CD8-positive, alpha-beta memory T cell (primary cell): ENCODE data around the gene CA6. TPM values are rescaled to one million over a fixed set of nuclear protein-coding genes. Genes with fewer than 3 reads are reported as not detected.

Experiments used
- CTCF ChIA-PET: fragments of 350-600 bp; sonication (Branson Sonifier 250); formaldehyde crosslinking; loops from one replicate; lab custom pipeline; 2021; ENCODE audit warnings: antibody characterized with exemption; lab: Charles Lee
- POLR2A ChIA-PET: fragments of 350-600 bp; sonication (Branson Sonifier 250); formaldehyde crosslinking; loops from one replicate; lab custom pipeline; 2021; ENCODE audit warnings: antibody characterized with exemption; lab: Charles Lee
- DNase-seq, 5 donors: peaks; one replicate each; pipeline versions ENCODE4 v3.0.0 to v3.0.0-alpha.2; 2020 to 2022; ENCODE audit warnings: mixed read lengths in 1 of 5
- H3K27ac ChIP-seq: one replicate; pipeline ENCODE4 v1.7.0; 2013; ENCODE audit warnings: low read depth, mild to moderate bottlenecking, low read length, moderate library complexity
- H3K27me3 ChIP-seq: 2 replicates; pipeline ENCODE4 v1.7.0; 2013; ENCODE audit warnings: low read length, mild to moderate bottlenecking; ENCODE audit not compliant: insufficient read depth, poor library complexity, severe bottlenecking
- H3K36me3 ChIP-seq: 2 replicates; pipeline ENCODE4 v1.7.0; 2013; ENCODE audit warnings: mild to moderate bottlenecking, low read length, moderate library complexity; ENCODE audit not compliant: insufficient read depth
- H3K4me1 ChIP-seq: 2 replicates; pipeline ENCODE4 v1.7.0; 2013; ENCODE audit warnings: mild to moderate bottlenecking, low read length, moderate library complexity; ENCODE audit not compliant: insufficient read depth
- H3K4me3 ChIP-seq: 2 replicates; pipeline ENCODE4 v1.7.0; 2013; ENCODE audit warnings: mild to moderate bottlenecking, low read length
- H3K9me3 ChIP-seq: 2 replicates; pipeline ENCODE4 v1.7.0; 2013; ENCODE audit warnings: mild to moderate bottlenecking, low read length
- H3K27ac Mint-ChIP-seq, 8 donors: one replicate each; pipeline ENCODE4 v1.8.0; 2020 to 2021; ENCODE audit warnings: mixed read lengths in 8 of 8, mild to moderate bottlenecking in 6 of 8, inconsistent platforms in 3 of 8, moderate library complexity in 3 of 8
- H3K27me3 Mint-ChIP-seq, 2 donors: one replicate each; pipeline ENCODE4 v1.8.0; 2020 to 2021; ENCODE audit warnings: mixed read lengths in 2 of 2, mild to moderate bottlenecking in 1 of 2, moderate library complexity in 1 of 2
- H3K36me3 Mint-ChIP-seq, 3 donors: one replicate each; pipeline ENCODE4 v1.8.0; 2020 to 2021; ENCODE audit warnings: mixed read lengths in 3 of 3, inconsistent platforms in 1 of 3, mild to moderate bottlenecking in 1 of 3
- H3K4me1 Mint-ChIP-seq, 3 donors: one replicate each; pipeline ENCODE4 v1.8.0; 2020 to 2021; ENCODE audit warnings: mixed read lengths in 3 of 3, inconsistent platforms in 1 of 3, mild to moderate bottlenecking in 1 of 3
- H3K4me3 Mint-ChIP-seq, 7 donors: one replicate each; pipeline ENCODE4 v1.8.0; 2020 to 2021; ENCODE audit warnings: mixed read lengths in 7 of 7, mild to moderate bottlenecking in 6 of 7, moderate library complexity in 4 of 7, inconsistent platforms in 2 of 7
- H3K9me3 Mint-ChIP-seq, 5 donors: one replicate each; pipeline ENCODE4 v1.8.0; 2020 to 2022; ENCODE audit warnings: mixed read lengths in 5 of 5, mild to moderate bottlenecking in 3 of 5, moderate library complexity in 2 of 5, inconsistent platforms in 1 of 5
- polyA plus RNA-seq: library from polyadenylated mRNA; unstranded; fragments of 300-500 nt; fragmentation: Illumina TruSeq; gene quantifications from one replicate; pipeline ENCODE4 v1.2.3, GENCODE V29; 2021
- total RNA-seq, 2 experiments: library from RNA; stranded (reverse); gene quantifications; one replicate each; pipeline ENCODE4 v1.2.3, GENCODE V29; 2021

CA6 gene
- total and polyA plus RNA-seq, 3 experiments from 2014 or later = 1.2 to 3.7 (median 1.4) TPM

GRCh38 chr1:8943498-8944405 lies 1.9 kb upstream of the CA6 start:
- CTCF ChIA-PET = interaction anchor here (1.4 to 2.1 kb wide), 3 partner anchors 15 to 61 kb away, joined by 3 to 5 read pairs (median 5); no protein-coding TSS in a partner anchor
- no peak overlapping the region for H3K27ac ChIP-seq
- Mint-ChIP-seq H3K27ac (peak overlapping the region in 2 of 8 donors; percentile 23 to 94), H3K4me1 (peaks cover 40 to 81% (median 63%) of the 10 kb centered on the region in 3 donors), H3K36me3 (peaks cover 0 to 2% (median 0%) of the 10 kb centered on the region in 3 donors), H3K9me3 (no peaks in the 10 kb centered on the region), H3K27me3 (peaks cover 0 to 4% of the 10 kb centered on the region in 2 donors), H3K4me3 (no peak overlapping the region)
- peaks cover 78% of the 10 kb centered on the region for H3K4me1 ChIP-seq
- no peak overlapping the region for H3K4me3 ChIP-seq
- H3K9me3 ChIP-seq = no peaks in the 10 kb centered on the region
- H3K27me3 ChIP-seq = no peaks in the 10 kb centered on the region
- POLR2A ChIA-PET = no interaction called here
- no peaks in the 10 kb centered on the region for H3K36me3 ChIP-seq
- DNase-seq = no peak

DNA sequence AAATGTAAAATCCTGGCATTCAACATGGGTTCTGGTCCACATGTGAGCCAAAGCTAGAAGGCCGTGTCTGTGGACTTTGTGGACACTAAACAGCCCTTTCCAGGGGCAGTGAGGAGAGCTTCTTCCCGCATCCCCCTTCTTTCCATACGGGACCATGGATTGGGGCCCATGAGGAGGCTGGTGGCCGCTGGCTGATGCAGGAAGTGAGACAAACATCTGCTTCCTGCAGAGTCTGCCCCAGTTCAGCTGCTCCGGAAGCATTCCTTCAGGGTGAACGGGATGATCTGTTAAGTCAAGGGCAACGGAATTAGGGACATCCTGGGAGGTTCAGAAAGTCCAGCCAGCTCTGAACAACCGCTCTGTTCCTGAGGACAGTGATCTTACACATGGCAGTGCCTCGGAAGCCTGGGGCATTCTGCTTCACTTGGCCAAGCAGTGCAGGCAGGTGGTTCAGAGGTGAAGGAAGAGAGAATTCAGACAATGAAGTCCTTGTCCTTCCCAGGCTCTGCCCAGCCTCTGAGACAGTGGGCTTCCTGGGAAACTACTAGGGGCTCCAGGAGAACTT lies 1.5 kb downstream of the CA6 start:
- H3K4me3 Mint-ChIP-seq = peak overlapping the region in 6 of 7 donors; percentile 25 to 50 (median 36)
- H3K4me1 ChIP-seq = peaks cover 58% of the 10 kb centered on the region
- POLR2A ChIA-PET = interaction anchor here (1.2 kb wide), 1 partner anchor 16 kb away, joined by 3 read pairs; no protein-coding TSS in a partner anchor

GRCh38 chr1:8950309-8950708 lies 4.6 kb downstream of the CA6 start:
- no peak overlapping the region for H3K27ac ChIP-seq
- Mint-ChIP-seq H3K4me1 (peaks cover 28 to 43% (median 34%) of the 10 kb centered on the region in 3 donors), H3K4me3 (peak overlapping the region in 2 of 7 donors; percentile 6 to 38), H3K36me3 (no peaks in the 10 kb centered on the region), H3K27me3 (peaks cover 0 to 3% of the 10 kb centered on the region in 2 donors), H3K27ac (peak overlapping the region in 3 of 8 donors; percentile 12 to 72 (median 50)), H3K9me3 (no peaks in the 10 kb centered on the region)
- H3K4me3 ChIP-seq = no peak overlapping the region
- H3K27me3 ChIP-seq = no peaks in the 10 kb centered on the region
- CTCF ChIA-PET = interaction anchor here (1.1 kb wide), 1 partner anchor 13 kb away, joined by 3 read pairs; no protein-coding TSS in a partner anchor
- POLR2A ChIA-PET = no interaction called here
- H3K36me3 ChIP-seq = no peaks in the 10 kb centered on the region
- DNase-seq = no peak
- no peaks in the 10 kb centered on the region for H3K9me3 ChIP-seq
- peaks cover 34% of the 10 kb centered on the region for H3K4me1 ChIP-seq

More for the DNA sequence above, 1.5 kb downstream of the CA6 start:
- H3K27me3 Mint-ChIP-seq = peaks cover 0 to 2% of the 10 kb centered on the region in 2 donors
- H3K4me3 ChIP-seq = peak overlapping the region; percentile 5
- H3K9me3 ChIP-seq = no peaks in the 10 kb centered on the region
- H3K36me3 ChIP-seq = no peaks in the 10 kb centered on the region
- H3K36me3 Mint-ChIP-seq = peaks cover 0 to 2% (median 0%) of the 10 kb centered on the region in 3 donors
- CTCF ChIA-PET = interaction anchor here (0.9 to 1.3 kb wide), 2 partner anchors 13 to 29 kb away, joined by 3 read pairs; no protein-coding TSS in a partner anchor
- DNase-seq = no peak
- H3K27me3 ChIP-seq = no peaks in the 10 kb centered on the region
- H3K9me3 Mint-ChIP-seq = no peaks in the 10 kb centered on the region
- H3K27ac ChIP-seq = no peak overlapping the region
- H3K4me1 Mint-ChIP-seq = peaks cover 35 to 66% (median 48%) of the 10 kb centered on the region in 3 donors
- peak overlapping the region in 7 of 8 donors; percentile 19 to 95 (median 81) for H3K27ac Mint-ChIP-seq

GRCh38 chr1:8951231-8951630 lies 5.6 kb downstream of the CA6 start:
- H3K9me3 Mint-ChIP-seq = no peaks in the 10 kb centered on the region
- Histone ChIP-seq H3K27ac (no peak overlapping the region), H3K27me3 (no peaks in the 10 kb centered on the region), H3K4me1 (peaks cover 24% of the 10 kb centered on the region), H3K4me3 (no peak overlapping the region), H3K36me3 (no peaks in the 10 kb centered on the region), H3K9me3 (no peaks in the 10 kb centered on the region)
- POLR2A ChIA-PET = no interaction called here
- no peak for DNase-seq
- no peaks in the 10 kb centered on the region for H3K36me3 Mint-ChIP-seq
- H3K4me3 Mint-ChIP-seq = no peak overlapping the region
- CTCF ChIA-PET = interaction anchor here (1.1 kb wide), 1 partner anchor 12 kb away, joined by 3 read pairs; no protein-coding TSS in a partner anchor
- peaks cover 20 to 36% (median 25%) of the 10 kb centered on the region in 3 donors for H3K4me1 Mint-ChIP-seq
- no peak overlapping the region for H3K27ac Mint-ChIP-seq
- H3K27me3 Mint-ChIP-seq = peaks cover 0 to 3% of the 10 kb centered on the region in 2 donors

DNA sequence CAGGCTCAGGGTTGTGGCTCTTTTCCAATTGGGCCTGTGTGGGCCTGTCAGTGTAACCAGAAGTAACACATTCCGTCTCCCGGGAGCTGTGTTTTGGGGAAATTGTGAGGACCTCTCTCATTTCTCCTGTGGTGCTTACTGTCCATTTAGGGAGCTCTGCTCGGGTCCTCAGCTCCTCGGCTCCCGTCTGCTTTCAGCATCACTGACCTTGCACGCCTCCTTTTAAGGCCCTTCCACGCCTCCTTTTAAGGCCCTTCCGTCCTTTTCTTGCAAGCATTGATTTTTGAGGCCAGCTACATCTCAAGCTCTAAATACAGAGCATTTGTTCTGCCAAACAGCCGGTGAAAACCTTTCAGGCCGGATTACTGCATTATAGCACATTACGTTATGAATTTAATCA lies 9.7 kb downstream of the CA6 start:
- Mint-ChIP-seq H3K27ac (no peak overlapping the region), H3K9me3 (peaks cover 0 to 5% (median 4%) of the 10 kb centered on the region in 5 donors), H3K4me3 (no peak overlapping the region), H3K27me3 (peaks cover 5 to 11% of the 10 kb centered on the region in 2 donors), H3K4me1 (peaks cover 4 to 17% (median 12%) of the 10 kb centered on the region in 3 donors), H3K36me3 (peaks cover 4 to 10% (median 9%) of the 10 kb centered on the region in 3 donors)
- Histone ChIP-seq H3K4me3 (no peak overlapping the region), H3K4me1 (peaks cover 16% of the 10 kb centered on the region), H3K9me3 (no peaks in the 10 kb centered on the region), H3K27me3 (no peaks in the 10 kb centered on the region), H3K36me3 (no peaks in the 10 kb centered on the region), H3K27ac (no peak overlapping the region)
- DNase-seq = no peak
- CTCF ChIA-PET = interaction anchor here (1.8 kb wide), 1 partner anchor 16 kb away, joined by 6 read pairs; no protein-coding TSS in a partner anchor
- POLR2A ChIA-PET = interaction anchor here (0.7 kb wide), 1 partner anchor 16 kb away, joined by 3 read pairs; no protein-coding TSS in a partner anchor

DNA sequence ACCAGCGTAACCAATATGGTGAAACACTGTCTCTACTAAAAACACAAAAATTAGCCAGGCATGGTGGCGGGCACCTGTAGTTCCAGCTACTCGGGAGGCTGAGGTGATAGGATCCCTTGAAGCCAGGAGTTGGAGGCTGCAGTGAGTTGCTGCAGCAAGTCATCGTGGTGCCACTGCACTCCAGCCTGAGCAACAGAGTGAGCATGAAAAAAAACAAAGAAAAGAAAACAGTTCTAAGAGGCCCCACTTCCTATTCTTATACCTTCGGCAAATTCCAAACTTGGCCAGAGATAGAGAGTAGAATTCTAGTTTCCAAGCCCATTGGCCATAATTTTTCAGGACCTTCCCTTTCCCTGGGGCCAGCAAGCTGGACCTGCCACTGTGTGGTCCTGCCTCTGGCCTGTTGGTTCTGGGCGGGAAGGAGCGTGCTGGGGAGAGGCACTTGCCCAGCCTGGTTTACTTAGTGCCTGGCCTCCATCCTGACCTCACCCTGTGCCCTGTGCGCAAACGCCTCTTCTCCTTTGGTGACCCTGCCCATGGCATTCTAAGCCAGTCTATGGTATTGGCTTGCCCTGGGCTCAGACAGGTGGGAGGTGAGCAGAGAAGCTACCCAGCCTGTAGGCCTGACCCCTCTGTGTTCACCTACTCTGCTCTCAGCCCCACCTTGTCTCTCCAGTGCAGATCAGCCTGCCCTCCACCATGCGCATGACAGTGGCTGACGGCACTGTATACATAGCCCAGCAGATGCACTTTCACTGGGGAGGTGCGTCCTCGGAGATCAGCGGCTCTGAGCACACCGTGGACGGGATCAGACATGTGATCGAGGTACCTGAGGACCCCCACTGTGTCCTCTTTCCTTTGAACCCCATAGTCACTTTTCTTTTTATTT lies 11.0 kb downstream of the CA6 start:
- H3K27me3 Mint-ChIP-seq = peaks cover 5 to 11% of the 10 kb centered on the region in 2 donors
- peaks cover 2 to 21% (median 7%) of the 10 kb centered on the region in 3 donors for H3K4me1 Mint-ChIP-seq
- no peak overlapping the region for H3K4me3 Mint-ChIP-seq
- H3K27ac Mint-ChIP-seq = no peak overlapping the region
- Histone ChIP-seq H3K36me3 (no peaks in the 10 kb centered on the region), H3K27me3 (no peaks in the 10 kb centered on the region), H3K27ac (no peak overlapping the region), H3K4me1 (peaks cover 16% of the 10 kb centered on the region), H3K9me3 (no peaks in the 10 kb centered on the region), H3K4me3 (no peak overlapping the region)
- peaks cover 4 to 12% (median 12%) of the 10 kb centered on the region in 3 donors for H3K36me3 Mint-ChIP-seq
- no peak for DNase-seq
- POLR2A ChIA-PET = no interaction called here
- peaks cover 0 to 10% (median 8%) of the 10 kb centered on the region in 5 donors for H3K9me3 Mint-ChIP-seq
- CTCF ChIA-PET = no interaction called here
